ENCODE measurements around the gene KCNJ6. TPM values are rescaled to one million over a fixed set of nuclear protein-coding genes. Genes with fewer than 3 reads are reported as not detected.

The KCNJ6 gene
- total and polyA plus RNA-seq, 10 of the 15 experiments (the other 5 are each of a cell fraction or from before 2014, with no cell fraction given): 0.03 to 0.07 (median 0.04) TPM; not detected in 7

DNA sequence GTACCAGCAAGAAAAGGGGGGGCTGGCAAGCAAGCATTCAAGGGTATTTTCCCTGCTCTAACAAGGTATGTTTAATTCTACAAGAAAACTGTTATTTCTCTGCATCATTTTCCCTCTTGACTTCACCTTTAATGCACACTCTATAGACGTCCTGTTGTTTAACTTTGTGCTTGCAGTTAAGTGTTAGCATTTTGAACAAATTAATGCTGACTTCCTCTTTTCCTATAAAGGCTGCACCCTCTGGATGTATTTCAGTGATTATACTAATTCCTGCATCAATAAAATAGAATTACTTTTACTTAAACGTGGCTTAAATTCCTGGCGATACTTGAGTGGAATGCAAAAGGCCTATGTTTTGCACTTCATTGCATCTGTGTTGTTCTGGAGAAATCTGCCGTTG, 183.3 kb downstream of the KCNJ6 start:
- ChIA-PET SMC1A (ENCODE audit: uncharacterized antibody, unreplicated experiment) (no interaction called here), CTCF (no interaction called here), POLR2A (no interaction called here), RAD21 (ENCODE audit: unreplicated experiment) (no interaction called here)
- 21% methylated on average over 4 of the region's 4 CpGs for WGBS (ENCODE audit: insufficient coverage, insufficient replicate concordance, low lambda C conversion rate, missing lambda C conversion rate)
- no peaks in the 10 kb centered on the region for H3K9me3 ChIP-seq (replicated peaks; ENCODE audit: control insufficient read depth, insufficient read depth, low read length)
- no peaks in the 10 kb centered on the region for H3K4me1 ChIP-seq (ENCODE audit: control insufficient read depth, insufficient read depth, low read length)
- intact Hi-C loops (cut with micrococcal nuclease; ENCODE audit: unreplicated experiment): no loop called here
- no peaks in the 10 kb centered on the region for H3K79me2 ChIP-seq (ENCODE audit: control insufficient read depth, insufficient read depth, low read length)
- in situ Hi-C loops (cut with MboI): no loop called here
- FAIRE-seq: no peak
- no peak for DNase-seq (ENCODE audit: low read depth, low spot score)
- no peak overlapping the region for H2AFZ ChIP-seq (ENCODE audit: control insufficient read depth, low read depth, low read length)
- H3K36me3 ChIP-seq (ENCODE audit: control insufficient read depth in 2 of 2, insufficient read depth in 2 of 2, low read length in 1 of 2): no peaks in the 10 kb centered on the region
- H3K27ac ChIP-seq (ENCODE audit: control insufficient read depth, insufficient read depth): no peak overlapping the region
- no peak overlapping the region for H3K9ac ChIP-seq (ENCODE audit: control insufficient read depth, insufficient read depth, low read length)
- no peak overlapping the region for H3K4me2 ChIP-seq (ENCODE audit: control insufficient read depth, insufficient read depth)
- H3K4me3 ChIP-seq: no peak overlapping the region
- no TSS peak for BruUV-seq (replicated peaks)
- no peaks in the 10 kb centered on the region for H3K27me3 ChIP-seq (replicated peaks in 1 of 2; ENCODE audit: control insufficient read depth in 2 of 2, insufficient read depth in 2 of 2, low read length in 1 of 2)
- no peak for TF ChIP-seq POLR2A (IDR thresholded peaks at IDR 0.05; ENCODE audit: low read depth, low read length)
- 0 out of 2 replicates have a peak, but pooled peaks have one; percentile 1 for TF ChIP-seq SPI1 (IDR thresholded peaks at IDR 0.05; ENCODE audit: borderline replicate concordance, insufficient read depth, low read depth, low read length)
- ATAC-seq: no peak
- no peaks in the 10 kb centered on the region for H4K20me1 ChIP-seq (ENCODE audit: control insufficient read depth, insufficient read depth)

DNA sequence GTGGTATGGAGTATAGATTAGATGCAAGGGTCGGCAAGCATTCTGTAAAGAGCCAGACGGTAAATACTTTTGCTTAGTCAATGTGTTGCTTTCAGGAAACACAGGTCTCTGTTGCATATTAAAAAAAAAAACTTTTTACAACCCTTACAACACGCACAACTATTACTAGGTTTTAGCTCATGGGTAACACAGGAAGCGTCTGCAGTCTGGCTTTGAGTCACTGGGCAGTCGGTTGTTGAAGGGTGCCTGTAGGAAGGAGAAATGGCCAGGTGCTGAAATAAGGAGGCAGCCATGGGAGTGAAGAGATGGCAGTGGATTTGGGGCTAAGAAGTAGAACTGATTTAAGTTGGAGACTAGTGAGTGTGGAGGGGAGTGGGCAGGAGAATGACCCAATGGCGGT, 192.1 kb downstream of the KCNJ6 start:
- no peaks in the 10 kb centered on the region for H3K27me3 ChIP-seq (replicated peaks in 1 of 2; ENCODE audit: control insufficient read depth in 2 of 2, insufficient read depth in 2 of 2, low read length in 1 of 2)
- intact Hi-C loops (cut with micrococcal nuclease; ENCODE audit: unreplicated experiment): no loop called here
- in situ Hi-C loops (cut with MboI): no loop called here
- H3K4me1 ChIP-seq (ENCODE audit: control insufficient read depth, insufficient read depth, low read length): no peaks in the 10 kb centered on the region
- BruUV-seq (replicated peaks): no TSS peak
- H2AFZ ChIP-seq (ENCODE audit: control insufficient read depth, low read depth, low read length): no peak overlapping the region
- H3K9me3 ChIP-seq (replicated peaks; ENCODE audit: control insufficient read depth, insufficient read depth, low read length): no peaks in the 10 kb centered on the region
- no peaks in the 10 kb centered on the region for H3K36me3 ChIP-seq (ENCODE audit: control insufficient read depth in 2 of 2, insufficient read depth in 2 of 2, low read length in 1 of 2)
- no peaks in the 10 kb centered on the region for H3K79me2 ChIP-seq (ENCODE audit: control insufficient read depth, insufficient read depth, low read length)
- ChIA-PET CTCF (no interaction called here), POLR2A (no interaction called here), SMC1A (ENCODE audit: uncharacterized antibody, unreplicated experiment) (no interaction called here), RAD21 (ENCODE audit: unreplicated experiment) (no interaction called here)
- H3K27ac ChIP-seq (ENCODE audit: control insufficient read depth, insufficient read depth): no peak overlapping the region
- H3K9ac ChIP-seq (ENCODE audit: control insufficient read depth, insufficient read depth, low read length): no peak overlapping the region
- H3K4me3 ChIP-seq: no peak overlapping the region
- DNase-seq (ENCODE audit: low read depth, low spot score) (no peak), ATAC-seq (no peak), FAIRE-seq (no peak)
- WGBS (ENCODE audit: insufficient coverage, insufficient replicate concordance, low lambda C conversion rate, missing lambda C conversion rate): 8% methylated on average over 6 of the region's 6 CpGs
- no peaks in the 10 kb centered on the region for H4K20me1 ChIP-seq (ENCODE audit: control insufficient read depth, insufficient read depth)
- no peak overlapping the region for H3K4me2 ChIP-seq (ENCODE audit: control insufficient read depth, insufficient read depth)
- TF ChIP-seq POU2F2 (IDR thresholded peaks at IDR 0.05; ENCODE audit: borderline replicate concordance, low read depth, low read length) (no peak), WRNIP1 (IDR thresholded peaks at IDR 0.05; ENCODE audit: borderline replicate concordance, low read depth, low read length) (no peak), SUZ12 (IDR thresholded peaks at IDR 0.05; ENCODE audit: unreplicated experiment) (no peak), SREBF2 (IDR thresholded peaks at IDR 0.05; ENCODE audit: low read length) (no peak), EED (IDR thresholded peaks at IDR 0.05; ENCODE audit: low read depth) (no peak), RAD51 (IDR thresholded peaks at IDR 0.05) (no peak), SP1 (IDR thresholded peaks at IDR 0.05; ENCODE audit: low read depth, low read length) (no peak)
- TF ChIP-seq, protein P1, sequence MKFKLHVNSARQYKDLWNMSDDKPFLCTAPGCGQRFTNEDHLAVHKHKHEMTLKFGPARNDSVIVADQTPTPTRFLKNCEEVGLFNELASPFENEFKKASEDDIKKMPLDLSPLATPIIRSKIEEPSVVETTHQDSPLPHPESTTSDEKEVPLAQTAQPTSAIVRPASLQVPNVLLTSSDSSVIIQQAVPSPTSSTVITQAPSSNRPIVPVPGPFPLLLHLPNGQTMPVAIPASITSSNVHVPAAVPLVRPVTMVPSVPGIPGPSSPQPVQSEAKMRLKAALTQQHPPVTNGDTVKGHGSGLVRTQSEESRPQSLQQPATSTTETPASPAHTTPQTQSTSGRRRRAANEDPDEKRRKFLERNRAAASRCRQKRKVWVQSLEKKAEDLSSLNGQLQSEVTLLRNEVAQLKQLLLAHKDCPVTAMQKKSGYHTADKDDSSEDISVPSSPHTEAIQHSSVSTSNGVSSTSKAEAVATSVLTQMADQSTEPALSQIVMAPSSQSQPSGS (IDR thresholded peaks at IDR 0.05; ENCODE audit: low read length): no peak
- TF ChIP-seq, protein P2, sequence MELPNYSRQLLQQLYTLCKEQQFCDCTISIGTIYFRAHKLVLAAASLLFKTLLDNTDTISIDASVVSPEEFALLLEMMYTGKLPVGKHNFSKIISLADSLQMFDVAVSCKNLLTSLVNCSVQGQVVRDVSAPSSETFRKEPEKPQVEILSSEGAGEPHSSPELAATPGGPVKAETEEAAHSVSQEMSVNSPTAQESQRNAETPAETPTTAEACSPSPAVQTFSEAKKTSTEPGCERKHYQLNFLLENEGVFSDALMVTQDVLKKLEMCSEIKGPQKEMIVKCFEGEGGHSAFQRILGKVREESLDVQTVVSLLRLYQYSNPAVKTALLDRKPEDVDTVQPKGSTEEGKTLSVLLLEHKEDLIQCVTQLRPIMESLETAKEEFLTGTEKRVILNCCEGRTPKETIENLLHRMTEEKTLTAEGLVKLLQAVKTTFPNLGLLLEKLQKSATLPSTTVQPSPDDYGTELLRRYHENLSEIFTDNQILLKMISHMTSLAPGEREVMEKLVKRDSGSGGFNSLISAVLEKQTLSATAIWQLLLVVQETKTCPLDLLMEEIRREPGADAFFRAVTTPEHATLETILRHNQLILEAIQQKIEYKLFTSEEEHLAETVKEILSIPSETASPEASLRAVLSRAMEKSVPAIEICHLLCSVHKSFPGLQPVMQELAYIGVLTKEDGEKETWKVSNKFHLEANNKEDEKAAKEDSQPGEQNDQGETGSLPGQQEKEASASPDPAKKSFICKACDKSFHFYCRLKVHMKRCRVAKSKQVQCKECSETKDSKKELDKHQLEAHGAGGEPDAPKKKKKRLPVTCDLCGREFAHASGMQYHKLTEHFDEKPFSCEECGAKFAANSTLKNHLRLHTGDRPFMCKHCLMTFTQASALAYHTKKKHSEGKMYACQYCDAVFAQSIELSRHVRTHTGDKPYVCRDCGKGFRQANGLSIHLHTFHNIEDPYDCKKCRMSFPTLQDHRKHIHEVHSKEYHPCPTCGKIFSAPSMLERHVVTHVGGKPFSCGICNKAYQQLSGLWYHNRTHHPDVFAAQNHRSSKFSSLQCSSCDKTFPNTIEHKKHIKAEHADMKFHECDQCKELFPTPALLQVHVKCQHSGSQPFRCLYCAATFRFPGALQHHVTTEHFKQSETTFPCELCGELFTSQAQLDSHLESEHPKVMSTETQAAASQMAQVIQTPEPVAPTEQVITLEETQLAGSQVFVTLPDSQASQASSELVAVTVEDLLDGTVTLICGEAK (IDR thresholded peaks at IDR 0.05; ENCODE audit: borderline replicate concordance): no peak

All from GM12878 (cell line).